NCI-H2227 (cell line): ENCODE results near the gene FCRL2.
"Not testable (repeated sequence)": the region's sequence is repeated elsewhere in the genome, so short reads cannot be mapped to it uniquely, and the experiment has no call there.

Experiments
- DNase-seq: peaks from one replicate; lab custom pipeline; 2025; ENCODE audit not compliant: unreplicated experiment; lab: John Stamatoyannopoulos, UW

The FCRL2 gene

DNA sequence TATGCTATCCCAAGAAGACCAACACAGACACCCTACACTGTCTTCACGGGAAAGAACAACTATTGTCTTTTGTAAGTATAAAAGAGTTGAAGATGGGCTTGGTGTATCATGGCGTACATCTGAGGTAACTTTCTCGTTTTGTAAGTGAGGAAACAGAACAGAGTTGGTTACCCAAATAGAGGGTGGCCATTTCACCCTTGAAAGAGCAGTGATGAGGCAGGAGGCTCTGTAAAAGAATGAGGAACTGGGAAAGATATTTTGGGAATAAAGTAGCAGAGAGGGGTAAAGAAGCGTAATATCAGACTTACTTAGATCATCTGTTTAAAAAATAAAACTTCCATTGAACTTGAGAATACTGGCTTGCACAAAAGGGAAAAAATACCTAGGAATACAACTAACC lies 18.9 kb downstream of the FCRL2 start:
- no peak for DNase-seq

DNA sequence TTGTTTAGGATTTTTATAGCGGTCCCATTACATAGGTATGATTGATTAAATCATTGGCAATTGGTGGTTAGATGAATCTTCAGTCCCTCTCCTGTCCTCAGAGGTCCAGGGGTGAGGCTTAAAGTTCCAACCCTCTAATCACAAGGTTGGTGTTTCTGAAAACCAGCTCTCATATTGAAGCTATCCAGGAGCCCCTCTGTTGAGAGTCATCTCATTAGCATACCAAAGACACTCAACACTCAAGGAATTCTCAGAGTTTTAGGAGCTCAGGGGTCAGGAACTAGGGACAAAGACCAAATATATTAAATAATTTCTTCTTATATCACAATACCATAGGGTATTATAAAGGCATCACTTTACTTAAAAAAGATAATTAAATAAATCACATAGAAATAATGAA lies 23.3 kb downstream of the FCRL2 start:
- no peak for DNase-seq

DNA sequence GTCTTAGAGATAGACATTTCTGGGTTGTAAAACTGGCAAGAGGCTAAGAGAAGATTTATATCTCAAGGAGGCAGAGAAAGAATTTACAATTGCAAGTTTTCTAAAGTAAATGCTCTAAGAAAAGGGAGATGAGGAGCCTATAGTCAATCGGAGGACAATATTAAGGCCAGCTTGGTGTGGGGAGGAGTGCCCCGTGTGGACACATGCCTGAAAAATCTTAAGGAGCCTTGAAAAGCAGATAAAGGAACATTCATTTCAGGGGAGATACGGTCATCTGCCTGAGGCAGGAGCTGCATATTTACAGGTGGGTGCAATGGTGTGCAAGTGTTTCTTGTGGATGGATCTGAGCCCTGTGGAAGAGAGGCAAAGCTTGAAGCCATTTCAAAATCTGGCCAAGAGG lies 25.6 kb downstream of the FCRL2 start:
- DNase-seq = no peak

DNA sequence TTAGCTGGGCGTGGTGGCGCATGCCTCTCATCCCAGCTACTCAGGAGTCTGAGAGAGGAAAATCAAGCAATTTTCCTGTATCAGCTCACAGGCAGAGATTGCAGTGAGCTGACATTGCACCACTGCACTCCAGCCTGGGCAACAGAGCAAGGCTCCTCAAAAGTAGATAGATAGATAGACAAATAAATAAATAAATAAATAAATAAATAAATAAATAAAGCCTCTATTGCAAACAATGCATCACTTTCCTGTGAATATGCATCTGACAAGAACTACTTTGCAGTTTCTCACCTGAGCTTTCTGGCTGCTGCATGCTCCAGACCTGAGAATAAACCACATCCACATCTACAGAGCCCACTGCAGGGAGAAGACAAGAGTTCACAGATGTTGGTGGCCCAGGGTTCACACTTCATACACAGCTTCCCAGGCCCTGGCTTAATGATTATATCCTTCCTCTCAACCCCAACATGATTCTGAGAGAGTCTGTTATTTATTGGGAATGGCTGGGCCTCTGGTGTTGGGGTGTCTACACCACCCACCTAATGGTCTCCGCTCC lies 28.6 kb downstream of the FCRL2 start:
- DNase-seq = no peak

DNA sequence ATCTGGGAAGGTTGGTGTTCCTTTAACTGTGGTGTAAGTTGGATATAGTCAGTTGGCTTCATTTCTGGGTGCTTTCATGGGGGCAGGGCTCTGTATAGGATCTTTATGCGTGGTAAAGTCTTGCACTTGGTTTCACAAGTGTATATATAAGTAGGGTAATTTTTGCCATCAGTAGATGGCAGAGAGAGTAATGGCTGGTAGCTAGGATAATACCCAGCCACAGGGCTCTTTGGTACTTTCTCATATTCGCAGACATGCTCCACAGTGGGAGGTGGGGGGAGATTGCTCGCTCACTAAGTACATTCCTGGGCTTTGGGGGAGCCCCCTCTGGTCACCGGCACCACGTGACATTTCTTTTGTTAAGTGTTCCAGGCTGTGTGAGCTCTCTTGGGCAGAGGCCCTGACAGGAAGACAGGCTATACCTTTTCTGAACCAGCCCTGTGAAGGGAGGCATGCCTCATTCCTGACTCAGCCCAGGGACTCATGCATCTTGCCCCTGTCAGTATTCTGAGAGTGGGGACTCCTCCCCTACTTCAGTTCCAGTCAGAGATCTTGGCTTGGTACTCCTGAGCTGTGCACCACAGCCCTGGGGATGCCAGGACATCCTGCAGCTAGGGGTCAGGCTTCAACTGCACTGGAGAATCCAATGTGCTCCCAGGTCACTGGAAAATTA lies 37.6 kb downstream of the FCRL2 start:
- DNase-seq = no peak

- DNase-seq = not testable (repeated sequence)
Observed at GRCh38 chr1:157735991-157736390, 40.9 kb downstream of the FCRL2 start.

- DNase-seq = no peak
Observed at GRCh38 chr1:157734321-157734720, 42.6 kb downstream of the FCRL2 start.

DNA sequence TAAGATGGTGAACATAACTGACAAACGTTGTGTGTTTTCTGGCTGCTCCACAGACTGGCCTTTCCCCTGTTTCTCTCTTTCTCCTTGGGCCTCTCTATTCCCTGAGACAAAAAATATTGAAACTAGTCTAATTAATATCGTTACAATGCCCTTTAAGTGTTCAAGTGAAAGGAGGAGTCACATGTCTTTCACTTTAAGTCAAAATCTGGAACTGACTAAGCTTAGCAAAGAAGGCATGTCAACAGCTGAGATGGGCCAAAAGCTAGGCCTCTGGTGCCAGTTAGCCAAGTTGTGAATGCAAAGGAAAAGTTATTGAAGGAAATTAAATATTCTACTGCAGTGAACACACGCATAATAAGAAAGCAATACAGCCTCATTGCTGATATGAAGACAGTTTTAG lies 44.2 kb downstream of the FCRL2 start:
- no peak for DNase-seq

DNA sequence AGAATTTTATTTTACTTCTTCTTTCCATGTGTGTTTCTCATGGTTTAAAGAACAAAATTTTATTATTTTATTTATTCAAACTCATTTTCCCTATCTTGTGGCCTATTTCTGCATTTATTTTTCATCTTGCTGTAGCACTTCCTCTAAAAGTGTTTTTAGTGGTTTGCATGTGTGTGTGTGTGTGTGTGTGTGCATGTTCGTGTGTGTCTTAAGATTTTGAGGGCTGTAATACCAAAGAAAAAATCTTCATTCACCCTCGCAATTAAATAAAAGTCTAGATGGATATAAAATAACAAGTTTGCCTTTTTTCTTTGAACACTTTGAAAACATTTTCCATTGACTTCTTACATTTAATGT lies 51.7 kb downstream of the FCRL2 start:
- no peak for DNase-seq

- no peak for DNase-seq
Observed at GRCh38 chr1:157724537-157725220, 52.3 kb downstream of the FCRL2 start.

- no peak for DNase-seq
Observed at GRCh38 chr1:157723157-157723556, 53.8 kb downstream of the FCRL2 start.

DNA sequence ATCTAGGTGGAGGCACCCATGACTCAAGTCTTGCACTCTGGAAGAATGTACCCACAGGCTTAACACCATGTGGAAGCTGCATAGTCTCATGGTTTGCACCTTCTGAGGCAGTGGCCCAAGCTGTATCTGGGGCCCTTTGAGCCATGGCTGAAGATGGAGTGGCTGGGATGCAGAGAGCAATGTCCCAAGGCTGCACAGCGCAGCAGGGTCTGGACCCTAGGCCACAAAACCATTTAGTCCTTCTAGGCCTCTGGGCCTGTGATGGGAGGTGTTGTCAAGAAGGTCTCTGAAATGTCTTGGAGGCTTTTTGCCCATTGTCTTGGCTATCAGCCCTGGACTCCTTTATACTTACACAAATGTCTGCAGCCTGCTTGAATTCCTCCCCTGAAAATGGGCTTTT lies 54.9 kb downstream of the FCRL2 start:
- DNase-seq = no peak

DNA sequence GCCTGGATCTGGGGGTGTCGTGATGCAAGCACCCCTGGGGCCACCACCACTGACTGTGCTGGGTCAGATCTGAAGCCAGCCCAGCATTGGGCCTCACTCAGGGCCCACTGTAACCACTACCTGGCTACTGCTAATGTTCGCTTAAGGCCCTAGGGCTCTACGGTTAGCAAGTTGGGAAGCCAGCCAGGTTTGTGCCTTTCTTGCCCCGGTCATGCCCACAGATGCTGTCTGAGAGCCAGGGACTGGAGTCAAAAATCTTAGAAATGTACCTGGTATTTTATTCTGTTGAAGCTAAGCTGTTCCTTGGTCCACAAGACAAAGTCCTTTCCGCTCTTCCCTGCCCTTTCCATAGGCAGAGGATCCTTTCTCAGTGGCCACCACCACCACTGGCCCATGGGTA lies 61.2 kb downstream of the FCRL2 start:
- no peak for DNase-seq

- no peak for DNase-seq
Observed at GRCh38 chr1:157711802-157712201, 65.1 kb downstream of the FCRL2 start.

DNA sequence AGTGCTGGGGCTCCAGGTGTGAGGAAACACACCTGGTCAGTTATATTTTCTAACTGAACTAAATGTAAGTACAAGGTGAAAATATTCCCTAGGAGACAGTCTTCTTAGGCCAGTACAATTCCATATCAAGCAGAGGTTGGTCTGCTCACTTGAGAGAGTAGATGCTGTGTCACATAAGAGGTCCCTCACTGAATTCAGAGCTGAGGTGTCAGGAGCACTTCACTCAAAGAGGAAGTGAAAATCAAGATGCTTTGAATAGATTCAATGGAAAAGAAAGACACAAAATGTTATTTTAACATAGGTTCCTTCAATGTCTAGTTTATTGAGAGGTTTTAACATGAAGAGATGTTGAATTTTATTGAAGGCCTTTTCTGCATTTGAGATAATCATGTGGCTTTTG lies 72.1 kb downstream of the FCRL2 start:
- DNase-seq = no peak

- DNase-seq = no peak
Observed at GRCh38 chr1:157703981-157704380, 73.0 kb downstream of the FCRL2 start.

DNA sequence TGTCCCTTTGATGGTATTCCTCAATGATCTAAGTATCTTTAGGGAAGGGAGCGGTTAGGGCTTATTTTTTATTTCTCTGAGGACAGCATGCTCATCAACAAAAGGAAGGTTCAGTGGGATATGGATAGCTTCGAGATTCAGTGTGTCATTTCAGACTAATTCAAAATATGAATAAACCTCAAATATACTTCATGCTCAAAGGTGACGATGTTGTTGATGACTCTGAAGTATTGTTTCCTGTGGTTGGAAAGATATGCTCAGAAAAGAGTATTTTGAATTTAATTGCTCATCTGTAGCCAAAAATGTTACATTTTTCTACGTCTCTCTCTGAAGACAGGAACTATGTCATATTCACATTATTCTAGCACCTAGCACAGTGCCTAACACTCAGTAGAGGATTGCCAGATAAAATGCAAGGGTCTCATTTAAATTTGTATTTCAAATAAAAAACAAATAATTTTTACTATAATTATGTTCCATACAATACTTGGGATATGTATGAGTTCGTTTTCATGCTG lies 74.6 kb downstream of the FCRL2 start:
- DNase-seq = no peak

GRCh38 chr1:157700732-157701131 lies 76.2 kb downstream of the FCRL2 start, which contains the start of gene FCRL3:
TSS of gene FCRL3 (minus strand) at chr1:157700769. CDS start at chr1:157700489, 280 bp downstream.
- DNase-seq = no peak

DNA sequence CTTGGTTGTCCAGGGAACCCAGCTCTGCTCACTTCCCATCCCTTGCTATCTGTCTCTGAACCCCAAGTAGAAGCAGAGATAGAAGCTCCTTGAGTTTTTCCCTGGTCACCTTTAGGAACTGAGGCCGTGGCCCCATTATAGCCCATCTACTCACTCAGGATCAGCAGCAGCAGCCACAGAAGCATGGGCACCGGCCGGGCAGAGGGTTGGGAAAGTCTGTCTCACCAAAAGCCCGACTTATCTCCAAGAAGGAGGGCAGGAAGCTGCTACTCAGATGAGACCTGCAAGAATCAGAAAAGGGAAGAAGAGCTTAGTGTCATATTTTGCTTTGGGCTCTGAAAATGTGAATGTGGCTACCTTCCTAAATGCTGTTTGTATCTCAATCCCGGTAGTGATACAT lies 76.6 kb downstream of the FCRL2 start:
- DNase-seq = no peak

DNA sequence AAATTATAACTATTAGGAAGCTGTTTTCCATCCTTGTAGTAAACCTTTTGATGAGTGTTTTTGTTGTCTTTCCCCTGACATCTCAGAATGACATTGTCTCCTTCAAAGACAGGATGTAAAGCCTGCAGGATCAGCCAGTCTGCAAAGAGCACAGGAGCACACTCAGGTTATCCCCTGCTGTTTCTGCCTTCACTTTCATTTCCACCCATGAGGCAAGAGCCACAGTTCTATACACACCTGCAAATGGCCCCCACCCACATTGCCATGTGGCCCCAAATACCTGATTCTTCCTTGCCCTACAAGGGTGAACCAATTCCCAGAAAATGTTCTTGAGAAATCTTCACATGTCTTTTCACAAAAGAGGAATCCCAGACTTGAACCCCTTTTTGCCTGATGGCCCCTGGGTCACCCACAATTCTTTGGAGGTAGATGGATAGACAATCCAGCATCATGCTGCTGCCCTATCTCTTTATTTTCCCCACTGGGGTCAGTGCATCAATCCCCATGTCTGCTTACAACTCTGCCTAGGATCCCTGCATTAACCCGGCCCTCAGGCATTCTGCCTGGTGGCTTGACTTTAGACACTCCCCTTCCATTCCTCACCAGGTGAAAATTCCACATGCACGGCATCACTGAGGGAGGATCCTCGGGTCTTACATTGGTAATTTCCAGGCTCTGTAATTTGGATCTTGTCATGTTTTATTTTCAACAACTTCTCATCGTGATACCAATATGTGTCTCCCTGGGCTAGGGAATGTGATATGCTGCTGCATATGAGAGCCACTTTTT lies 79.0 kb downstream of the FCRL2 start:
- no peak for DNase-seq

- DNase-seq = no peak
Observed at GRCh38 chr1:157696966-157697628, 79.8 kb downstream of the FCRL2 start.
